Hindlimb muscle (tissue), 1 donor: Measurements from ENCODE around the gene SEPTIN6. TPM values are rescaled to one million over a fixed set of nuclear protein-coding genes. Genes with fewer than 3 reads are reported as not detected.

Experiments
- DNase-seq: peaks from one replicate; pipeline ENCODE4 v3.0.0-alpha.2; 2013
- polyA plus RNA-seq: library from polyadenylated mRNA; unstranded; fragments of 120-200 nt; gene quantifications from one replicate; pipeline ENCODE4 v1.2.1, GENCODE V29; 2013; ENCODE audit not compliant: insufficient read length

Gene SEPTIN6
- polyA plus RNA-seq = 24.4 TPM

DNA sequence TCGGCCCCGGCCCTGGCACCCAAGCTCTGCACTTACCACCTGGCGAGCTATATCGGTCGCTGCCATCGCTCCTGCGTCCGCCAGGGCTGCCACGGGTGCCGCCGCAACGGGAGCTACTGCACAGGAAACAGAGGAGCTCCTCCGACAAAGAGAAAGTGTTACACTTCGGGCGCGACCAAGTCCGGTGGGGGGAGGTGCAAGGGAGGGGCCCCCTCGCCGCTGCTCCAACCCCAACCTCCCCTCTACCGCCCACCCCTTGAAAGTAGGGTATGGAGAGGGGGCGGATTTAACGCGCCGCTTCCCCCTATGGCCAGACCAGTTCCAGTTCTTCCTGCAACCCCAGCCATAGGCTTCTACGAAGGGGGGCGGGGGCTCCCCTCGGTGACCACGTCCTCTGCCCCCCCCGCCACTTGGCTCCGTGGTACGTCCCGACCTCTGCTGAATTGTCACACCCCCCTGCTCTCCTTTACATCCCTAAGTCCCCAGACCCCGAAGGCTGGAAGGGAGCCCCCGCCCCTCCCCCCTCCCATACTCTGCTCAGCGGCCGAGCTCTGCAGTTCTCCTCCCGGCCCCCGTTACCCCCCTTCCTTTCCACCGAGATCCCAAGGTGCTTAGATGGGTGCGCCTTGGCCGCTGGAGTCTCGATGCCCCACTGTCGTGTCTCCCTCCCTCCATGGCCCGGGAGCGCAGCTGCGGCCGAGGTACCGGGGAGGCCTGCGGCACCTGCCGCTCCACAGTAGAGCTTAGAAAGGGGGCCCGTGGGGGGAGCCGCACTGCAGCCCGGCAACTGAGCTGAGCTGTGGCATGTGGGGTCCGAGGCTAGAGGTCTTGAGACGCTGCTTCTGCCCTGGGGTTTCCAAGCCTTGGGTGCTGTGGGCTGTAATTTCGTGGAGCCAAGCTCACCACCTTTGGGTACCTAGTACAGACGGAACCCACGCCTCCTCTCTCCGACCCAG is at the start of gene SEPTIN6:
SEPTIN6 (minus strand) TSS at position 129 of the 956 bp plus-strand sequence; CDS start at position 66, 63 bp downstream.
- peak; percentile 80 for DNase-seq

DNA sequence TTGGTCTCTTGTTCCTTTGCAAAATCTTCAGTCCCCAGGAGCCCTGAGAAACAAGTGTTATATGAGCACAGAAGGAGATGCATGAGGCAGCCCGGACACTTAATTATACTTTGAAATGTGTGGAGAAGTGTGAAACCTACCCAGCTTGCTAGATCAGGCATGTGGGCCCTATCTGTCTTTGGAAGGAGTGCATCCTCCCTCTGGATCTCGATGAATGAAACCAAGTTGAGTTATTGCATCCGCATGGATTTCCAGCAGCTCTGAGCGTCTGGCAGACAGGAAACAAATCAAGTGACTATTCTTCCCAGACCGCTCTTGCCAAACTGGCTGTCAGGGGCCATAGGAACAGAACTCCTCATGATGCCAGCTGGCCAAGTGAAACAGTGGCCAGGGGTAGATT is 45.8 kb upstream of the SEPTIN6 start:
- DNase-seq = no peak

DNA sequence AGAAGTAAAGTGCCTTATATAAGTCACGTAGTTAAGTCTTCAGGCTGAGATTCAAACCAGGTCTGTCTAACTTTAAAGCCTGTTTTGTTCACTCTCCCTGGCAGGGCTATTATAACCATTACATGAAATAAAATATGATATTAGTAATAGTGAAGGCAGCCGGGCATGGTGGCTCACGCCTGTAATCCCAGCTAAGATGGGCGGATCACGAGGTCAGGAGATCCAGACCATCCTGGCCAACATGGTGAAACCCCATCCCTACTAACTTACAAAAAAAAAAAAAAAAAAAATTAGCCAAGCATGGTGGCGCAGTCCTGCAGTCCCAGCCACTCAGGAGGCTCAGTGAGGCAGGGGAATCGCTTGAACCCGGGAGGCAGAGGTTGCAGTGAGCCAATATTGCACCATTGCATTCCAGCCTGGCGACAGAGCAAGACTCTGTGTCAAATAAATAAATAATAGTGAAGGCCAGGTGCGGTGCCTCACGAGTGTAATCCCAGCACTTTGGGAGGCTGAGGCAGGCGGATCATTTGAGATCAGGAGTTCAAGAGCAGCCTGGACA is 43.3 kb upstream of the SEPTIN6 start:
- no peak for DNase-seq

DNA sequence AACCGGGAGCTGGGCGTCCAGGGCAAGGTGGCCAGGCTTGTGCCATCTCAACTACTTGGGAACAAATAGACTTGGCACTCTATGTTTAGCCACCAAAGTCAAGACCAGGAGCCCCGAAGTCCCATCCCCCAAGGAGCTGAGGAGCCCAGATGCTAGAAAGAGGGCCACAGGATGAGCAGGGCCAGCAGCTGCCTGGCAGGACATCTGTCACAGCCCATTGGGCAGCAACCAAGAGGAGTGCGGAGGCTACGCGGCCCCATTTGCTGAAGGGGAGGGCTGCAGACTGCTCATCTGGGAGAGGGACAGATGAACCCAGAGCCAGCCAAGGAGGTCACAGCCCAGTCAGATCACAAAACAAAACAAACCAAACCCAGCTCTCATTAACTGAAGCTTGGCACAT is 42.5 kb upstream of the SEPTIN6 start:
- peak; percentile 13 for DNase-seq

DNA sequence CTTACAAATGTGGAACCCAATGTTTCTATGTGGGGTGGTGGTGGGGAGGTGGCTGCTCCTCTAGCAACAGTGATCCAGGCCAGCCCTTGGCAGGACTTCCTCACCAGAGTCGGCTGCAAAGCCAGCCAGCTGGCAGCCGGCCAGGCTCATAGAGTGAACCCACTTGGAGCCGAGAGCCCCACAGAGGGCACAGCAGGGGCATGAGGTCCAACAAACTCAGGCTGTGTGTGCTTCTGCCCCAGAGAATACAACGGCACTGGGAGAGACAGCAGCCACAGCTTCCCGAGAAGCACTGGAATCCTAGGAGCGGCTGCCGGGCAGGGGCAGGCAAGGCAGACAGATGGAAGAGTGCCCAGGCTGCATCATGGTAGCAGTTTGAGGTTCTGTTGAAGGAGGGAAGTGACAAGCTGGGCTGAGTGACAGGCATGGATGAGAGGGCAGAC is 42.0 kb upstream of the SEPTIN6 start:
- no peak for DNase-seq

DNA sequence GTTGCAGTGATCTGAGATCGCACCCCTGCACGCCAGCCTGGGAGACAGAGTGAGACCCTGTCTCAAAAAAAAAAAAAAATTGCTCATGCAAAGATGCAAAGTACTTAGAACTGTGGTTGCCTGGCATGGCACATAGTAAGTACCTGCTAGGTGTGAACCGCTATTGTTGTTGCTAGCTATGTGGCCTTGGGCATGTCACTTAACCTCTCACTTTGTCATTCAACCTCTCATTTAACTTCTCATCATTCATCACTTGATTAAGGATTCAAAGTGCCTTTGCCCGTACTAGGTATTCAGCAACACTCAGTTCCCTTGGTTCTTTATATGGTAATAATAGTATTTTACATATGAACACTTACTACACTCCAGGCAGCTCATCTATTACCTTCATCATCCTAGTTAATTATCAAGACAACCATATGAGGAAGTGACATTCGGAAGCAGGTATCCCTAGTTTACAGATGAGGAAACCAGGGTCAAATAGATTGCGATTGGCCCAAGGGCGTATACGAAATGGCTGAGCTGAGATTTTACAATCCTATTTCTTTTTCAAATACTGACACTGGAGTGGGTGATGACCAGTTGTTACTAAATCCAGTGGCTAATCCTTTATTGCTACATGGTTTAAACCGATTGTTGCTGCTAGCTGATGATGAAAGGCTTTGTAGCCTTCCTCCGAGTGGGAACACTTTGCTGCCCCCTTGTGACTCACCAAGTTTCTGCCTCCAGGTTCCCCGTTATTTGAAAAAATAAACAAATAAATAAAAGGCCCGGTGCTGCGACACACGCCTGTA is 36.6 kb upstream of the SEPTIN6 start:
- DNase-seq = peak; percentile 39

DNA sequence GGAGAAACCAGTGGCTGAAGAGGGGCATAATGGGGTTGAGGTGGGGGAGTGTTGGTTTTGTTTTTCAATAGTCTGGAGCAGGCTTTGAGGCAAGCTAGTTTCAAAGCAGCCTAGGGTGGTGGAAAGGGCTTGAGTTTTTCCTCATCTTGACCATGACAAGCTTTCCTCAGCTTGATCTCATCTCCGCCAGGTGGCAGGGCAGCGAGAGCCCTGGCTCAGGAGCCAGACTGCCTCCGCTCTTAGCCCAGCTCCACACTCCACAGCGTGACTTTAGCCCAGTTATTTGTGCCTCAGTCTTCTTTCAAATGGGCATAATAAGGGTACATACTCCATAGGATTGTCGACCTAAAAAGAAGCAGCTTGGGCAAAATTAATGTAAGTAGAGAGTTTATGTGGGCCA is 35.5 kb upstream of the SEPTIN6 start:
- no peak for DNase-seq

DNA sequence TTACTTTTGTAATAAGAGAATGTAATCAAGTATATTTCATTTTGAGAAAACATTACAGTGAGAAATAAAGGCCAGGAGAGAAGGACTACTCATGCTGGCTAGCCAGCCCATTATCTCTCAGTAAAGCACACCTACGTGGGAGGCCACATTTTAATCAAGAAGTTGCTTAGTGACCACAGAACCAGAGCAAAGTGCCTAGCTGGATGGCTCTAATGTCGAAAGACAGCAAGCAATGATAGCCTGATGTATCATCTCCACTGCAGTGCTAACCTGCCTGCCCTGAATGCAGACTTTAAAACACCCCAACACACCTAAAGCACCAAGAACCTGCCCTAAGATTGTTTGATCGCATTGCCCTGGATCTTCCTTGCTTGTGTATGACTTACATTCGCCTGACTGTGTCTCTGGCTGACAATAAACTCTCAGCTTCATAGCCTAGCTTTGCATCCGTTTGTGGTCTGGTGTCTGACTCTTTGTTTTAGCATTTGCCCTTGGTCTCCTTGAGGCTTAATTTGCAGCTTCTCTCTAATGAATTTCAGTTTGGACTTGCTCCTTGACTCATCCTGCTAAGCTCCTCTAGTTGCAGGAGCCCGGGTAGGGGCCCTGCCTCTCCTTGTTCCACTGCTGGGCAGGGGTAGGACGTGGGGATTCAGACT is 34.1 kb upstream of the SEPTIN6 start:
- no peak for DNase-seq

DNA sequence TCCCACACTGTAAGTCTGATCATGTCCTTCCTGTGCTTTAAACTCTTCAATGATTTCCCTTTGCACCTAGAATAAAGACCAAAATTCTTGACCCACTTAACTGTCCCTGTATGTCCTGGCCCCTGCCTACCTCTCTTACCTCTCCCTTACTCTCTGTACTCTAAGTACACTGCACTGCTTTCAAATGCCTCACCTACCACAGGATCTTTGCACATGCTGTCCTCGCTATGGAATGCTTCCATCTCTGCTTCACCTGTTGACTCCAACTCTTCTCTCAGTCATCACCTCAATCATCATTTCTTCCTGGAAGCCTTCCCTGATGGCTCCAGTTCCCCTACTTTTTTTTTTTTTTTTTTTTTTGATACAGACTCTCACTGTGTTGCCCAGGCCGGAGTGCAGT is 29.0 kb upstream of the SEPTIN6 start:
- no peak for DNase-seq

DNA sequence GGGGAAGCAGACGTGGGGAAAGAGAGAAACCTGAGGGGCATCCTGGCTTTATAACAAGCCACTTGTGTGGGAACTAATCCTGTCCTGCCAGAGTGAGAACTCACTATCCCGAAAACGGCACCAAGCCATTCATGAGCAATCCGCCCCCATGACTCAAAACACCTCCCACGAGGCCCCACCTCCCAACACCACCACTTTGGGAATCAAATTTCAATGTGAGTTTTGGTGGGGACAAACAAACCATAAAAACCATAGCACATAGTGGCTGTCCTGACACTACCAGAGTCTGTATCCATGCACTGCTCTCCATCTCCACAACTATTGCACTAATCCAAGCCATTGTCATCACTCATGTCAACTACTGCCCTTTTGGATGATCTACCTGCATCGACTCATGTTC is 28.5 kb upstream of the SEPTIN6 start:
- no peak for DNase-seq

DNA sequence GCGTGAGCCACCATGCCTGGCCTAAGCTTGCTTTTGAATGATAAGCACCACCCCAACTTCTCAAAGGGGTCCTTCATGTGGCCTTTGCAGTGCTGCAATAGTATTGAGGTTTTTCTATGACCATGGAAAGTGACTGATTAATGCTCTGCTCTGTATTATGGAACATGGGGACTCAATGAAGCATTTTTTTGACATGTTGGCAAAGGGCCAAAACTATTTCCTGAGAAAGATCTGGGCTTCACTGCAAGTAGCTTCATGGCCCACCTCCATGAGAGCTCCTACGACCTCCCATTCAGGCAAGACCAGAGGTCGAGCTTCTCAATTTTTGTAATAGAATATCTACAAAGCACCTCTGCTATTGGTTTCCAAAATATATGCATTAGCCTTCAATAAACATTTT is 16.7 kb upstream of the SEPTIN6 start:
- no peak for DNase-seq

DNA sequence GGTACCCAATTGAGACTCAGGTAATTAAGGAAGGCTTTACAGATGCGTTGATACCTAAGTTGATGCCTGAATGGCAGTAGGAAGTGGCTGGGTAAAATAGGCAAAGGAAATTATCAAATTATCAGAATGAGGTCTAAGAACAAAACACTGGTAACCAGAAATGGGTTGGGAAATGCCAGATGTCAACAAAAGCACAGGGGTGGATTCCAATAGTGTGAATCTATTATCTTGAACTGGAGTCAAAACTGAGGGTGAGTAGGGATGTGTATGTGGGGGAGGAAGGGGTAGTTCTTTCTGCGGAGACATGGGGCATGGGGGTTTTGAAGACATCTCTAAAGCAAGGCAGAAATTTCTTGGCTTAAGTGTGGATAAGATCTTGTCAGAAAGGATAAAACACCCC is 16.0 kb upstream of the SEPTIN6 start:
- DNase-seq = no peak

DNA sequence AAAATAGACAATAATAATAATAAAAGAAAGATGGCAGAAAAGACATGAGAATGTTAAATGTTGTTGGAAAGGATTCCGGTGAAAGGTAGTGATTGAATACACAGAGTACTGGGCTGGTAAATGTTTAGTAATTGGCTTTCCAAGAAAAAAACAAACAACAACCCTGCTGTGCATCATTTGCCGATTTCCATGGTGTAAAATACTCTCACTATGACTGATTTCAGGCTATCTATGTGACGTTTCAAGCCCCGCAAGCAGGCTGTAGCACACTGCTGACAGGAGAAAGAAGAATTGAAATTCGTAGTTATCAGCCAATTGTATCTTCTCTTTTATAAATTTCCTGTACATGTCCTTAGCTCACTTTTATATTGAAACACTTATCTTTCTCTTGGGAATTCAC is 13.6 kb upstream of the SEPTIN6 start:
- no peak for DNase-seq

DNA sequence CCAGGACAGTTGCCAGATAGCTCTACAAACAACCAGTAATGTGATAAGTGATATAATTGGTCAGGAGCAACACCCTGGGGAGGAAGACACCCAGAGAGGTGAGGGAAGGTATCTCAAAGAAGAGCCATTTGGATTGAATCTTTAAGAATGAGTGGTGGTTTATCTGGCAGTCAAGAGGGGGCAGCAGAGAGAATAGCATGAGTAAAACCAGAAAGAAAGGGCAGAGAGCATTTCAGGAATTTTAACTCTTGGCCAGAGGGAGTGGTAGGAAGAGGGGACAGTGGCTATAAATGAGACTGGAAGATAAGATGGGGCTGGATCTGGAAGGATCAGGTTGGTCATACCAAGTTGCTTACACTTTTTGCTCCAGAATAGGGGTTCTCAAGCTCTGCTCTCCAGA is 5.9 kb upstream of the SEPTIN6 start:
- DNase-seq = no peak

DNA sequence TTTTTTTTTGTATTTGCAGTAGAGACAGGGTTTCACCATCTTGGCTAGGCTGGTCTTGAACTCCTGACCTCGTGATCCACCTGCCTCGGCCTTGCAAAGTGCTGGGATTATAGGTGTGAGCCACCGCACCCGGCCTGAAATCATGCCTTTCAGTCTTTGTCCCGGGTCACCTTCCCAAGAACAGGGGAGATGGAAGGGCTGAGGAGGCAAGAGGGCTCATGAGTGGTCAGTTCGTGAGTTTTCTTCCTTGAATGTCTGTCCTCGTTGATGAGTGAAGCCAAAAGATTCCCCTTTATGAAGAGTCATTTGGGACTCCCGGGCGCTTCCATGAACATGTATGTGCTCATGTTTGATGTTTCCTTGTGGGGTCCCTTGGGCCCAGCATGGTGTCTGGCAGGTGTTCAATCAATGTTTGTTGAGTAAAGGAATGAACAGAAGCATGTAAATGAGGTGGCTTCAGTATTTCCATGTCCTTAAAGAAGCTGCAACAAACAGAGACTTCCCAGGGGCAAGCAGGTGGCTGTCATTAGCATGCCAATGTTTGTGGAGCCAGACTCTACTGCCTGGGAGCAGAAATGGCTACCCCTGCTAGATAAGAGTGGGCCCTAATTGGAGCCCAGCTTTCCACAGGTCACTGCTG is 3.4 kb upstream of the SEPTIN6 start:
- no peak for DNase-seq

DNA sequence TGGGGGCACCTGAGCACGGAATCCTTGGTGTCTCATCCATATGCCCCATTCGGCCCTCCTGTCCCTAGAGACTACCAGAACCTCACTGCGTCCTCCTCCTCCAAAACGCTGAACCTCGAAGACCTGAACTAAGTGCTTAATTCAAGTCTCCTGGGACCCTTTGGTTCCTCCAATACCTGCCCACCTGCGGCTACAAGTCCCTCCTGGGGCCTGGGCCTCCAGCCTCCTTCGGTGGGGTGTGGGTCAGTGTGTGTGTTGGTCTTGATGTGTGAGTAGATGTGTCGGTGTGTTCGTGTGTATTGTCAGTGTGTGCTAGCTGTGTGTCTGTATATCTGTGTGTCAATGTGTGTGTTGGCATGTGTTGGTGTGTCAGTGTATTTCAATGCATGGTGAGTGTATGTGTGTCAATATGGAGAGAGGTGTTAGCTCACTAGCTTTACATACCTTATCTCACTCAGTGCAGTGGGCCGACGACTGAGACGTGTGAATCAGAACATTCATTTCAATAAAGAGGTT is 2.6 kb upstream of the SEPTIN6 start:
- DNase-seq = no peak

DNA sequence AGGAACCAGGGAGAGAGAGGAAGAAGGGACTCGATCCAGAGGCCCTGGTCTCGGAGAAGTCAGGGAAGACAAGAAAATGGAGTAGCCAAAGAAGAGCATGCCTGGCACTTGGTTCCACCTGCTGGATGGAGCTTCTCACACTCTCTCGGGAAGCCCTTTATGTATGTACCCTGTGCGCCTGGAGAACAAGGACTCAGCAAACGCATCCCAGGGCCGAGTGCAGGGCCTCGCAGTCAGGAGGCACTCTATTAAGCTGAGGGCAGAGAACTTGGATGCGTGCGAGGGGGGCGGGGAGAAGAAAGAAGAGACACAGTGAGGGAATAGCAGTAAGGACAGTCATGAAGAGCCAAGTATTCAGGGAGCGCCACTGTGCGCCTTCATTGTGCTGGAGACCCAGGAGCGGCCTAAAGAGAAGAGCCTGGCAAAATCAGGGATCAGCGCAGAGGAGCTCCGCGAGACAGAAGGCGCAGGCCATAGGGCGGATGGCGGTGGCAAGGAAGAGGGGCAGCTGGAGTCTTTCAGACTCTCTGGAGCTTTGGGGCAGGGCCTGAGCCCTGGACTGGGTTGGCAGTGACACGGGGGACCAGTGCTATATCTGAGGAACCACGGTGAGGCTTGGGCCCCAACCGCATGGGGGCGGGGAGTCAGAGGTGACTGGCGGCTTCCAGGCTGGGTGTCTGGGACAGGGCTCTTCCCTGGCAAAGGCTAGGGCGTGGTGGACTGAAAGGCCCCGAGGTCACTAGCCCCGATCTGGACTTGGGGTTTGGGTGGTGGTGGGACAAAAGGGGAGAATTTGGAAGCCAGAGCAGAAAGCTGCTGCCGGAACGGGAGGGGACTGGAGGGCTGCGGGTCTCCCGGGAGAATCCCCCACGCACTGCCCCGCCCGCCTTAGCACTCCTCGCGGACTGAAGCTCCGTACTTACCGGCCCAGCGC is 1.9 kb upstream of the SEPTIN6 start:
- no peak for DNase-seq

DNA sequence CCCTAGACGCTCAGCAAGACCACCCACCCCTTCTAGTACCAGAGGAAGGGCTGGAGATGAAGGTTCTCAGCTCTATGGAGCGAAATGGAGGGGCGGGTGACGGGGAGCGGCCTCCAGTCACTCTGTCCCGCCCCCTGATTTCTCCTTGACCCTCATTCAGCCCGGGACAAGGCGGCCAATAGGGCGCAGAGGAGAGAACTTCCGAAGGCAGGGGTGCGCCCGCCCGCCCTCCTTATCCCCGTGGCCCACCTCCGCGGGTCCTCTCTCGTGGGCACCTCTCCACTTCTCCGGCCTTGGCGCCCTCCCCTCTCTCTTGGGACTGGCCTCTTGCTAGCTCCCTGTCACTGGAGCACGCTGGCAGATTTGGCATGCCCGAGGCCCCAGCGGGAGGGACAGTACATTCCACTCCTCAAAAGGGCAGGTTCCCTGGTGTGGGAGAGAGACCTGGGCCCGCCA is 1.1 kb upstream of the SEPTIN6 start:
- DNase-seq = no peak

DNA sequence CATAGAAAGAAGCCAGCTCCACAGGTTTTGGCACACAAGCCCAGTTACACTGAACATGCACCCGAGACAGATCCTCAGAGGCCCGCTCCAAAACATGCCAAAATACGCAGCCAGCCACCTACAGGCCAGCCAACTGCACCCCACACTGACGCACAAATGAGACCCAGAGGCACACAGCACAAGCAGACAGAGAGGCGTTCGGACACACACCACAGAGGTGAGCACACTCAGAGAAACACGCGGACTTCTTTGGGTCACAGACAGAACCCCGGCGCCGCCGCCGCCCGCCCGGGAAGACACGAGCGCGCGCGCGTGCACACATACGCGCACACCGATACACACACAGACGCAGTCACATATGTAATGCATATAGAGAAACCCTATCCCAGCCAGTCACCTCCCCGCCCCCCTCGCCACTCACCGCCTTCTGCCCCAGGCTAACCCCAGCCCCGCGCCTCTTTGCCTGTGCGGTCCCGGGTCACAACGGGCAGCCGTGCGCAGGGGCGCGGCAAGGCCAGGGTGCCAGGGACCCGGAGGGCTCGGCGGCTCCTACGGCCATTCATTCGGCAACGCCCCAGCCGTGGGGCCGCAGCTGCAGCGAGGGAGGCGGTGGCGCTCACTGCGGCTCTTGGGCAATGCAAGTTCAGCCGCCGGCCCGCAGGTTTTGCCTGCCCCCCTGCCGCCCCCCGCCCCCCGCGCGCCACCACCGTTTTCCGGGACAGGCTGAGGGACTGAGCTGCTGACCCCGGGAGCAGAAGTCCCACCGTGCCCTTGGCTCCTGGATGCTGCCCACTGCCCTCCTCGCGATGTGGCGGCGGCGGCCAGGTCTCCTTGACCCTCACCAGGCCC is 553 bp downstream of the SEPTIN6 start:
- DNase-seq = peak; percentile 54
